ENCODE measurements around the gene C19orf81. TPM values are rescaled to one million over a fixed set of nuclear protein-coding genes. Genes with fewer than 3 reads are reported as not detected.
A peak's percentile ranks its signal among the peaks of the same experiment; 100 is the strongest.
"Not testable (repeated sequence)": the region's sequence is repeated elsewhere in the genome, so short reads cannot be mapped to it uniquely, and the experiment has no call there.

C19orf81 gene
- total RNA-seq, 1 donor from 2014 or later, result not detected

- no peaks in the 10 kb centered on the region for H3K27me3 ChIP-seq
- no peaks in the 10 kb centered on the region for H3K36me3 ChIP-seq
- intact Hi-C loops (cut with DNase I), result no loop called here
- no peak overlapping the region for H3K27ac ChIP-seq
- H3K4me1 ChIP-seq, result no peaks in the 10 kb centered on the region
- no peak overlapping the region for H3K4me3 ChIP-seq
- no peaks in the 10 kb centered on the region for H3K9me3 ChIP-seq
- DNase-seq (ENCODE audit: extremely low spot score in 2 of 2), result no peak
- no peak for TF ChIP-seq POLR2A (IDR thresholded peaks at IDR 0.05)
- TF ChIP-seq, protein P1, sequence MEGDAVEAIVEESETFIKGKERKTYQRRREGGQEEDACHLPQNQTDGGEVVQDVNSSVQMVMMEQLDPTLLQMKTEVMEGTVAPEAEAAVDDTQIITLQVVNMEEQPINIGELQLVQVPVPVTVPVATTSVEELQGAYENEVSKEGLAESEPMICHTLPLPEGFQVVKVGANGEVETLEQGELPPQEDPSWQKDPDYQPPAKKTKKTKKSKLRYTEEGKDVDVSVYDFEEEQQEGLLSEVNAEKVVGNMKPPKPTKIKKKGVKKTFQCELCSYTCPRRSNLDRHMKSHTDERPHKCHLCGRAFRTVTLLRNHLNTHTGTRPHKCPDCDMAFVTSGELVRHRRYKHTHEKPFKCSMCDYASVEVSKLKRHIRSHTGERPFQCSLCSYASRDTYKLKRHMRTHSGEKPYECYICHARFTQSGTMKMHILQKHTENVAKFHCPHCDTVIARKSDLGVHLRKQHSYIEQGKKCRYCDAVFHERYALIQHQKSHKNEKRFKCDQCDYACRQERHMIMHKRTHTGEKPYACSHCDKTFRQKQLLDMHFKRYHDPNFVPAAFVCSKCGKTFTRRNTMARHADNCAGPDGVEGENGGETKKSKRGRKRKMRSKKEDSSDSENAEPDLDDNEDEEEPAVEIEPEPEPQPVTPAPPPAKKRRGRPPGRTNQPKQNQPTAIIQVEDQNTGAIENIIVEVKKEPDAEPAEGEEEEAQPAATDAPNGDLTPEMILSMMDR (IDR thresholded peaks at IDR 0.05), result no peak
- TF ChIP-seq POLR2AphosphoS5 (IDR thresholded peaks at IDR 0.05; ENCODE audit: insufficient read depth in 1 of 2, low read depth in 1 of 2), result no peak
These were observed 46.3 kb upstream of the C19orf81 start for GRCh38 chr19:50602935-50603334.

DNA sequence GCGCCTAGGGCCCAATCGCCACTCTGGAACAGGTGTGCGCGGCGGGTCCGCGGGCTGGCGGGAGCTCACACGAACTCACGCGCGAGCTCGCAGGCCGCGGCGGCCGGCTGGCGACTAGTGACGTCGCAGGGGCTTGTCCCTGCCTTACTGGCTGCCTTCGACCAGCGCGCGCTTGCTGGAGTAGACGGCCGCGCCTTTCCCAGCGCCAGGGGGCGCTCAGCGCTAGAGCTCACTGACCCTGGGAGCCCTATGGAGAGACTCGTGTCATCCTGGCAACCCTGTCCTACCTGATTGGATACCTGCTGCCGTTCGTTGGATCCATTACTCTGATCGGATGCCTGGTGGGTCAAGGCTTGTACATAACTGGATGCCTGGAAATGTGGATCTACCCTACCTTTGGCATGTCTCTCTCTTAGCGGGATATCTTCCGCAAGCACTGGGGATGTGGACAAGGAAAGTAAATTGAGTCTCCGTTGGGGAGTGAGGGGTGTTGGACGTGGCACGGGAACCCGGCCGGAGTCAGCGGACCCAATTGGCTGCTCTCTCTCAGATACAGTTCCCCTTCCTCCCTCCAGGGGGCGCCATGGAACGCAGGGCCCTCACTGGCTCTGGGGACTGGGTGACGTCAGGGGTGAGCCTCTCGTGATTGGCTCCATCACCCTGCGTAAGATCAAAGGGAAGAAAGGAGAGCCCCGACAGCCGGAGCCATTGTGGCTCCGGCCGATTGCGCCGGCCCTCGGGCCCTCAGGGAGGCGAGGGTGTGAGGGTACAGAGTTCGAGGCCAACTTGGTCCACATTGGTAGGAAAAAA, 44.8 kb upstream of the C19orf81 start:
- H3K4me3 ChIP-seq; H3K36me3 ChIP-seq; H3K27ac ChIP-seq; H3K9me3 ChIP-seq; H3K27me3 ChIP-seq; H3K4me1 ChIP-seq; DNase-seq (ENCODE audit: extremely low spot score in 2 of 2); intact Hi-C loops (cut with DNase I): not testable (repeated sequence)

DNA sequence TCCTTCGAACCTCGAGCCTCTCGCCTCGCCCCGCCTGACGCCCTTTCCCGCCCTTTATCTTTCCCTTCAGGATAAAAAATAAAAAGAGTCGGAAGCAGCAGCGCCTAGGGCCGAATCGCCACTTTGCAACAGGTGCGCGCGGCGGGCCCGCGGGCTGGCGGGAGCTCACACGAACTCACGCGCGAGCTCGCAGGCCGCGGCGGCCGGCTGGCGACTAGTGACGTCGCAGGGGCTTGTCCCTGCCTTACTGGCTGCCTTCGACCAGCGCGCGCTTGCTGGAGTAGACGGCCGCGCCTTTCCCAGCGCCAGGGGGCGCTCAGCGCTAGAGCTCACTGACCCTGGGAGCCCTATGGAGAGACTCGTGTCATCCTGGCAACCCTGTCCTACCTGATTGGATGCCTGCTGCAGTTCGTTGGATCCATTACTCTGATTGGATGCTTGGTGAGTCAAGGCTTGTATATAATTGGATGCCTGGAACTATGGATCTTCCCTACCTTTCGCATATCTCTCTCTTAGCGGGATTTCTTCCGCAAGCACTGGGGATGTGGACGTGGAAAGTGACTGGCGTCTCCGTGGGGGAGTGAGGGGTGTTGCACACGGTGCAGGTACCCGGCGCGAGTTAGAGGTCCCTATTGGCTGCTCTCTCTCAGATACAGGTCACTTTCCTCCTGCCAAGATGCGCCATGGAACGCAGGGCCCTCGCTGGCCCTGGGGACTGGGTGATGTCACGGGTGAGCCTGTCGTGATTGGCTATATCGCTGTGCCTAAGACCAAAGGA, 43.0 kb upstream of the C19orf81 start:
- intact Hi-C loops (cut with DNase I); H3K27me3 ChIP-seq; H3K36me3 ChIP-seq; H3K27ac ChIP-seq; H3K4me1 ChIP-seq; DNase-seq (ENCODE audit: extremely low spot score in 2 of 2); H3K9me3 ChIP-seq; H3K4me3 ChIP-seq: not testable (repeated sequence)

GRCh38 chr19:50607388-50607787, 41.9 kb upstream of the C19orf81 start:
- Histone ChIP-seq H3K27me3 (no peaks in the 10 kb centered on the region), H3K9me3 (no peaks in the 10 kb centered on the region), H3K4me1 (no peaks in the 10 kb centered on the region), H3K4me3 (no peak overlapping the region), H3K36me3 (no peaks in the 10 kb centered on the region), H3K27ac (no peak overlapping the region)
- no peak for DNase-seq (ENCODE audit: extremely low spot score in 2 of 2)
- intact Hi-C loops (cut with DNase I), result no loop called here
- TF ChIP-seq, protein P1 (IDR thresholded peaks at IDR 0.05), result no peak
- TF ChIP-seq POLR2A (IDR thresholded peaks at IDR 0.05), result no peak
- TF ChIP-seq POLR2AphosphoS5 (IDR thresholded peaks at IDR 0.05; ENCODE audit: insufficient read depth in 1 of 2, low read depth in 1 of 2), result no peak

DNA sequence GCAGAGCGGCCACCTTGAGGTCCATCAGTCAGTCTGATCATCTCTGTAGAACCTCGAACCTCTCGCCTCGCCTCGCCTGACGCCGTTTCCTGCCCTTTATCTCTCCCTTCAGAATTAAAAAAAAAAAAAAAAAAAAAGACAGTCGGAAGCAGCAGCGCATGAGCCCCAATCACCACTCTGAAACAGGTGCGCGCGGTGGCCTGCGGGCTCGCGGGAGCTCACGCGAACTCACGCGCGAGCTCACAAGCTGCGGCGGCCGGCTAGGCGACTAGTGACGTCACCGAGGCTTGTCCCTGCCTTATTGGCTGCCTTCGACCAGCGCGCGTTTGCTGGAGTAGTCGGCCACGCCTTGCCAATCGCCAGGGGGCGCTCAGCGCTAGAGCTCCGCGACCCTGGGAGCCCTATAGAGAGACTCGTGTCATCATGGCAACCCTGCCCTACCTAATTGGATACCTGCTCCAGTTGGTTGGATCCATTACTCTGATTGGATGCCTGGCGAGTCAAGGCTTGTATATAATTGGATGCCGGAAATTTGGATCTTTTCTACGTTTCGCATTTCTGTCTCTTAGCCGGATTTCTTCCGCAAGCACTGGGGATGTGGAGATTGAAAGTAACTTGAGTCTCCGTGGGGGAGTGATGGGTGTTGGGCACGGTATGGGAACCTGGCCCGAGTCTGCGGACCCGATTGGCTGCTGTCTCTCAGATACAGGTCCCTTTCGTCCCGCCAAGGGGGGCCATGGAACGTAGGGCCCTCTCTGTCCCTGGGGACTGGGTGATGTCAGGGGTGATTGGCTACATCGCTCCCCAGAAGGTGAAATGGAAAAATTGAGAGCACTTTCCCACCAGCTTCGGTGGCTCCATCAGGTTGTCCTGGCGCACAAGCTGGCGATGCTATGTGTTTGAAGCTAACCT, 41.1 kb upstream of the C19orf81 start:
- no peak for DNase-seq (ENCODE audit: extremely low spot score in 2 of 2)
- Histone ChIP-seq H3K9me3 (no peaks in the 10 kb centered on the region), H3K4me1 (no peaks in the 10 kb centered on the region), H3K27me3 (no peaks in the 10 kb centered on the region), H3K27ac (no peak overlapping the region), H3K4me3 (no peak overlapping the region), H3K36me3 (no peaks in the 10 kb centered on the region)
- intact Hi-C loops (cut with DNase I), result no loop called here
- TF ChIP-seq, protein P1 (IDR thresholded peaks at IDR 0.05), result peak in 1 of 3 experiments; percentile 9
- TF ChIP-seq POLR2AphosphoS5 (IDR thresholded peaks at IDR 0.05; ENCODE audit: insufficient read depth in 1 of 2, low read depth in 1 of 2), result no peak

DNA sequence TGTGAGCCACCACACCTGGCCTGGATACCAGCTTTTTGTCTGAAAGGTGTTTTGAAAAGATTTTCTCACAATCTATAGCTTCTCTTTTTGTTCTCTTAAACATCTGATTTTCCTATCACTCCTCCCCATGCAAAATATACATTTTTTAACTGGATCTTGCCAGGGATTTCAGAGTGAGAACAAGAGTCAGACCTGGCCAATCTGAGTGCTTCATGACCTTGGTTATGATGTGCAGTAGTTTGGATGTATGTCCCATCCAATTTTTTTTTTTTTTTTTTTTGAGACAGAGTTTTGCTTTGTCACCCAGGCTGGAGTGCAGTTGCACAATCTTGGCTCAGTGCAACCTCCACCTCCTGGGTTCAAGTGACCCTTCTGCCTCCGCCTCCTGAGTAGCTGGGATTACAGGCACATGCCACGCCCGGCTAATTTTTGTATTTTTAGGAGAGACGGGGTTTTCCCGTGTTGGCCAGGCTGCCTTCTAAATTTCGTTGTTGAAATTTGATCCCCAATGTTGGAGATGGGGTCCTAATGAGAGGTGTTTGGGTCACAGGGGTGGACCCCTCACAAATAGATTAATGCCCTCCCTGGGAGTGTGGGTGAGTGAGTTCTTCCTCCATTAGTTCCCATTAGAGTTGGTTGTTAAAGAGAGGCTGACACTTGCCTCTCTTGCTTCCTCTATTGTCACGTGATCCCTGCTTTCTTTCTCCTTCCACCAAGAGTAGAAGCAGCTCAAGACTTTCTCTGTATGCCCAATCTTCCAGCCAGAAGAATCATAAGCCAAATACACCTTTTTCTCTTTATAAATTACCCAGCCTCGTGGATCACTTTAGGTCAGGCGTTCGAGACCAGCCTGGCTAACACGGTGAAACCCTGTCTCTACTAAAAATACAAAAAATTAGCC, 36.5 kb upstream of the C19orf81 start:
- H3K27me3 ChIP-seq; H3K36me3 ChIP-seq; H3K4me1 ChIP-seq; intact Hi-C loops (cut with DNase I); H3K27ac ChIP-seq; H3K4me3 ChIP-seq; DNase-seq (ENCODE audit: extremely low spot score in 2 of 2); H3K9me3 ChIP-seq: not testable (repeated sequence)

DNA sequence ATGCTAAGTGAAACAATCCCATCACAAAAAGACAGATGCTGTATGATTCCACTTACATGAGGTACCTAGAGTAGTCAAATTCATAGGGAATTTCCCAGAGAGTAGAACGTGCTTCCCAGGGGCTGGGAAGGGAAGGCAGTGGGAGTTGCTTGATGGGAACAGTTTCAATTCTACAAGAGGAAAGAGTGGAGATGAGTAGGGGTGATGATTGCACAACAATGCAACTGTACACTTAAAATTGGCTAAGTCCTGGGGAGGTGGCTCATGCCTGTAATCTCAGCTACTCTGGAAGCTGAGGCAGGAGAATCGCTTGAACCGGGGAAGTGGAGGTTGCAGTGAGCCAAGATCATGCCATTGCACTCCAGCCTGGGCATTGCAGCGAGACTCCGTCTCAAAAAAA, 30.9 kb upstream of the C19orf81 start:
- intact Hi-C loops (cut with DNase I); H3K27me3 ChIP-seq; DNase-seq (ENCODE audit: extremely low spot score in 2 of 2): not testable (repeated sequence)

GRCh38 chr19:50619184-50619583, 30.1 kb upstream of the C19orf81 start:
- intact Hi-C loops (cut with DNase I); DNase-seq (ENCODE audit: extremely low spot score in 2 of 2): not testable (repeated sequence)

More for the DNA sequence above, 30.9 kb upstream of the C19orf81 start:
- not testable (repeated sequence) for H3K9me3 ChIP-seq, H3K4me1 ChIP-seq, H3K36me3 ChIP-seq, H3K27ac ChIP-seq, H3K4me3 ChIP-seq

More at GRCh38 chr19:50619184-50619583, 30.1 kb upstream of the C19orf81 start:
- H3K27me3 ChIP-seq, H3K36me3 ChIP-seq, H3K4me1 ChIP-seq, H3K27ac ChIP-seq, H3K9me3 ChIP-seq, H3K4me3 ChIP-seq: not testable (repeated sequence)

All from vagina (tissue), 2 donors.